Measurements from ENCODE around the gene SRMS. TPM values are rescaled to one million over a fixed set of nuclear protein-coding genes. Genes with fewer than 3 reads are reported as not detected.

The SRMS gene
- total RNA-seq, 1 donor from 2014 or later = not detected

GRCh38 chr20:63491635-63492230 lies 55.8 kb downstream of the SRMS start:
- Histone ChIP-seq H3K9me3 (no peaks in the 10 kb centered on the region), H3K27me3 (peaks cover 9% of the 10 kb centered on the region), H3K27ac (no peak overlapping the region), H3K4me1 (peaks cover 5% of the 10 kb centered on the region), H3K36me3 (no peaks in the 10 kb centered on the region), H3K4me3 (no peak overlapping the region)
- no peak for TF ChIP-seq POLR2A (IDR thresholded peaks at IDR 0.05)
- no peak for TF ChIP-seq CTCF (IDR thresholded peaks at IDR 0.05)
- TF ChIP-seq POLR2AphosphoS5 (IDR thresholded peaks at IDR 0.05; ENCODE audit: insufficient read depth in 1 of 2, low read depth in 1 of 2) = no peak
- no peak for DNase-seq (ENCODE audit: extremely low spot score in 2 of 2)
- intact Hi-C loops (cut with DNase I) = no loop called here

GRCh38 chr20:63491078-63491477 lies 56.5 kb downstream of the SRMS start:
- Histone ChIP-seq H3K4me1 (no peaks in the 10 kb centered on the region), H3K36me3 (no peaks in the 10 kb centered on the region), H3K27me3 (peaks cover 9% of the 10 kb centered on the region), H3K9me3 (no peaks in the 10 kb centered on the region), H3K27ac (no peak overlapping the region), H3K4me3 (no peak overlapping the region)
- no peak for DNase-seq (ENCODE audit: extremely low spot score in 2 of 2)
- intact Hi-C loops (cut with DNase I) = no loop called here
- TF ChIP-seq POLR2AphosphoS5 (IDR thresholded peaks at IDR 0.05; ENCODE audit: insufficient read depth in 1 of 2, low read depth in 1 of 2) = no peak
- TF ChIP-seq POLR2A (IDR thresholded peaks at IDR 0.05) = no peak
- TF ChIP-seq CTCF (IDR thresholded peaks at IDR 0.05) = no peak

Other genes with a start within 250 kb of the SRMS start
- 0.25 TPM for gene CHRNA4, start 186.4 kb downstream of the SRMS start, total RNA-seq
- gene KCNQ2, start 75.1 kb downstream of the SRMS start, total RNA-seq = 1.2 TPM
- gene EEF1A2, start 48.7 kb downstream of the SRMS start, total RNA-seq = 9.8 TPM
- gene PPDPF, start 27.0 kb downstream of the SRMS start, total RNA-seq = 198 TPM
- gene PTK6, start 10.4 kb downstream of the SRMS start, total RNA-seq = 25.8 TPM
- gene FNDC11, start 6.4 kb upstream of the SRMS start, total RNA-seq = not detected
- 31.4 TPM for gene HELZ2, start 26.5 kb upstream of the SRMS start, total RNA-seq
- 11.3 TPM for gene GMEB2, start 79.4 kb upstream of the SRMS start, total RNA-seq
- 14.7 TPM for gene STMN3, start 105.7 kb upstream of the SRMS start, total RNA-seq
- 17.7 TPM for gene RTEL1, start 110.6 kb upstream of the SRMS start, total RNA-seq
- gene TNFRSF6B, start 148.9 kb upstream of the SRMS start, total RNA-seq = 16.7 TPM
- gene ARFRP1, start 160.2 kb upstream of the SRMS start, total RNA-seq = 30.9 TPM
- gene ZGPAT, start 160.3 kb upstream of the SRMS start, total RNA-seq = 30.4 TPM
- 32.4 TPM for gene LIME1, start 188.9 kb upstream of the SRMS start, total RNA-seq
- gene SLC2A4RG, start 192.0 kb upstream of the SRMS start, total RNA-seq = 33.1 TPM